IMR-90 (cell line): ENCODE measurements around the gene VAMP5. TPM values are rescaled to one million over a fixed set of nuclear protein-coding genes. Genes with fewer than 3 reads are reported as not detected.
A peak's percentile ranks its signal among the peaks of the same experiment; 100 is the strongest.

Source experiments
- ATAC-seq: fragments of 200-7000 bp; cut with Tn5 transposase; 2 replicates; pipeline ENCODE4 v1.9.1; 2020; ENCODE audit warnings: low read depth, mild to moderate bottlenecking, moderate library complexity
- BruUV-seq: library from RNA; stranded (reverse); fragments of 400-500 nt; replicated peaks from 2 replicates; lab custom pipeline; 2021; lab: Mats Ljungman, UMichigan
- CTCF ChIA-PET: fragments of 300-600 bp; formaldehyde crosslinking; extraction: SDS; loops from one replicate; lab custom pipeline; 2021; ENCODE audit warnings: antibody characterized with exemption; lab: Yijun Ruan, JAX
- POLR2A ChIA-PET: fragments of 300-600 bp; sonication (Branson Sonifier 250); formaldehyde crosslinking; loops from one replicate; lab custom pipeline; 2022; ENCODE audit warnings: antibody characterized with exemption; ENCODE audit not compliant: unreplicated experiment; lab: Charles Lee
- DNase-seq: peaks from one replicate; pipeline ENCODE4 v3.0.0; 2013
- H2AFZ ChIP-seq: replicated peaks from 2 replicates; pipeline ENCODE3; 2013; ENCODE audit warnings: low read length, mild to moderate bottlenecking; ENCODE audit not compliant: poor library complexity
- H2AK5ac ChIP-seq: 2 replicates; pipeline ENCODE4 v1.6.1; 2013; ENCODE audit warnings: low read depth, low read length, inconsistent platforms
- H2AK9ac ChIP-seq: replicated peaks from 2 replicates; pipeline ENCODE3; 2013; ENCODE audit warnings: mild to moderate bottlenecking, low read depth, low read length, moderate library complexity; ENCODE audit not compliant: poor library complexity
- H2BK120ac ChIP-seq: 2 replicates; pipeline ENCODE4 v1.6.1; 2013; ENCODE audit warnings: low read depth, low read length, inconsistent platforms
- H2BK15ac ChIP-seq: 3 replicates; pipeline ENCODE4 v1.6.1; 2013; ENCODE audit warnings: low read depth, low read length, inconsistent platforms
- H2BK20ac ChIP-seq: 2 replicates; pipeline ENCODE4 v1.6.1; 2013; ENCODE audit warnings: low read depth, mild to moderate bottlenecking, inconsistent platforms, low read length, moderate library complexity
- H2BK5ac ChIP-seq: 2 replicates; pipeline ENCODE4 v1.6.1; 2013; ENCODE audit warnings: mild to moderate bottlenecking, low read depth, low read length, inconsistent platforms; ENCODE audit not compliant: poor library complexity, severe bottlenecking
- H3K14ac ChIP-seq: replicated peaks from 2 replicates; pipeline ENCODE4 v1.6.1; 2013; ENCODE audit warnings: low read depth, low read length, inconsistent platforms
- H3K18ac ChIP-seq: 2 replicates; pipeline ENCODE4 v1.6.1; 2013; ENCODE audit warnings: low read depth, low read length, control low read depth
- H3K23ac ChIP-seq: 2 replicates; pipeline ENCODE4 v1.6.1; 2013; ENCODE audit warnings: low read depth, low read length, inconsistent platforms
- H3K27ac ChIP-seq: 2 replicates; pipeline ENCODE4 v1.5.1; 2013; ENCODE audit warnings: mild to moderate bottlenecking, control low read depth, low read length; ENCODE audit not compliant: insufficient read depth
- H3K27me3 ChIP-seq: 2 replicates; pipeline ENCODE4 v1.6.1; 2013; ENCODE audit warnings: low read length; ENCODE audit not compliant: control insufficient read depth, insufficient read depth
- H3K36me3 ChIP-seq: 2 replicates; pipeline ENCODE4 v1.6.1; 2013; ENCODE audit warnings: low read length, mixed read lengths; ENCODE audit not compliant: control insufficient read depth, insufficient read depth
- H3K4ac ChIP-seq: 2 replicates; pipeline ENCODE4 v1.6.1; 2013; ENCODE audit warnings: low read depth, low read length, inconsistent platforms
- H3K4me1 ChIP-seq: 2 replicates; pipeline ENCODE4 v1.6.1; 2013; ENCODE audit warnings: low read length, mixed read lengths; ENCODE audit not compliant: control insufficient read depth, insufficient read depth
- H3K4me2 ChIP-seq: 2 replicates; pipeline ENCODE4 v1.6.1; 2013; ENCODE audit warnings: low read depth, mild to moderate bottlenecking, control low read depth, low read length, moderate library complexity
- H3K4me3 ChIP-seq: 2 replicates; pipeline ENCODE4 v1.5.1; 2013; ENCODE audit warnings: low read depth, mild to moderate bottlenecking, control low read depth, low read length, moderate library complexity; ENCODE audit not compliant: insufficient read depth
- H3K56ac ChIP-seq: 2 replicates; pipeline ENCODE4 v1.6.1; 2013; ENCODE audit warnings: low read length, inconsistent platforms; ENCODE audit not compliant: insufficient read depth; ENCODE audit errors: extremely low read depth
- H3K79me1 ChIP-seq, 2 experiments: 2 replicates each; pipeline ENCODE4 v1.6.1; 2013; ENCODE audit warnings: low read length in 2 of 2, inconsistent platforms in 1 of 2, low read depth in 1 of 2
- H3K9ac ChIP-seq: 2 replicates; pipeline ENCODE4 v1.6.1; 2013; ENCODE audit warnings: low read depth, low read length, control low read depth
- H3K9me1 ChIP-seq: 2 replicates; pipeline ENCODE4 v1.6.1; 2013; ENCODE audit warnings: low read length, inconsistent platforms; ENCODE audit not compliant: insufficient read depth
- H3K9me3 ChIP-seq: 2 replicates; pipeline ENCODE4 v1.6.1; 2013; ENCODE audit warnings: low read length; ENCODE audit not compliant: control insufficient read depth, insufficient read depth
- H4K20me1 ChIP-seq: 2 replicates; pipeline ENCODE4 v1.6.1; 2013; ENCODE audit warnings: low read length, inconsistent platforms; ENCODE audit not compliant: insufficient read depth
- H4K5ac ChIP-seq: 2 replicates; pipeline ENCODE4 v1.6.1; 2013; ENCODE audit warnings: mild to moderate bottlenecking, low read depth, low read length, control low read depth
- H4K8ac ChIP-seq, 2 experiments: 2 replicates each; pipeline ENCODE4 v1.6.1; 2013; ENCODE audit warnings: low read depth in 2 of 2, low read length in 2 of 2, control low read depth in 1 of 2, inconsistent platforms in 1 of 2
- H4K91ac ChIP-seq: 2 replicates; pipeline ENCODE4 v1.6.1; 2013; ENCODE audit warnings: low read depth, low read length, inconsistent platforms; ENCODE audit not compliant: insufficient read depth
- MAFK ChIP-seq: IDR thresholded peaks from 2 replicates; pipeline ENCODE4 v1.6.1; 2012; ENCODE audit warnings: low read depth, low read length, improper control_type of control experiment
- WGBS, 2 experiments: methylation state at CpG; one replicate each; pipeline versions ENCODE4 v1.1.5 to v1.1.7; 2013; ENCODE audit warnings: missing lambda C conversion rate in 2 of 2; ENCODE audit not compliant: insufficient read length in 1 of 2; ENCODE audit errors: extremely low coverage in 2 of 2; 5-methylcytosine and 5-hydroxymethylcytosine counted together
- dilution Hi-C: fragments of 300-500 bp; cut with HindIII; formaldehyde crosslinking; loops from one replicate; pipeline ENCODE4 v1.14.3; 2018; ENCODE audit warnings: low sequenced_read_pairs; ENCODE audit not compliant: unreplicated experiment
- in situ Hi-C: fragments of 300-500 bp; cut with MboI; formaldehyde crosslinking; loops from 3 replicates; pipeline ENCODE4 v1.14.3; 2019; ENCODE audit warnings: low sequenced_read_pairs, inconsistent platforms, mixed read lengths
- intact Hi-C: fragments of 100-400 bp; cut with micrococcal nuclease; formaldehyde crosslinking; loops from 2 replicates; pipeline ENCODE4 v1.10.0; 2022
- polyA plus RNA-seq, 3 experiments: library from polyadenylated mRNA; depleted of rRNA; stranded (reverse); fragments of >200 nt; gene quantifications; 2 replicates each; pipeline ENCODE4 v1.2.3, GENCODE V29; 2012; ENCODE audit warnings: low replicate concordance in 1 of 3
- total RNA-seq: library from RNA; depleted of rRNA; stranded (reverse); fragments of >200 nt; gene quantifications from 2 replicates; pipeline ENCODE4 v1.2.3, GENCODE V29; 2012

VAMP5 gene
- total and polyA plus RNA-seq, 2 of the 4 experiments (the other 2 are of a cell fraction) = 13.8 to 103 TPM

GRCh38 chr2:85547859-85548607 lies 36.2 kb upstream of the VAMP5 start:
- H3K9ac ChIP-seq = no peak overlapping the region
- H2BK15ac ChIP-seq = peak overlapping the region; percentile 39; the same call in 1 of the 3 replicates
- peak overlapping the region; percentile 38; the same call in 1 of the 2 replicates for H4K91ac ChIP-seq
- no peak overlapping the region for H3K4me3 ChIP-seq
- H4K8ac ChIP-seq = peak overlapping the region in 1 of 2 experiments; percentile 55; a peak in 2 of 4 replicates
- H3K18ac ChIP-seq = peak overlapping the region; percentile 22; the same call in 1 of the 2 replicates
- peaks cover 43% of the 10 kb centered on the region for H3K36me3 ChIP-seq
- no peak overlapping the region for H2BK20ac ChIP-seq
- WGBS, 2 experiments = 81% methylated on average over 3 of the region's 6 CpGs; no CpG with 5 or more reads in 1 of the 2 experiments
- H3K4me1 ChIP-seq = peaks cover 20% of the 10 kb centered on the region
- dilution Hi-C loops (no loop called here), intact Hi-C loops (no loop called here), in situ Hi-C loops (no loop called here)
- DNase-seq (peak; percentile 34), ATAC-seq (no peak)
- no peak overlapping the region for H3K4me2 ChIP-seq
- peak overlapping the region; percentile 52; the same call in 1 of the 2 replicates for H3K4ac ChIP-seq
- peak overlapping the region; percentile 89 for H2BK5ac ChIP-seq
- peaks cover 35% of the 10 kb centered on the region for H4K20me1 ChIP-seq
- H4K5ac ChIP-seq = no peak overlapping the region
- no TSS peak for BruUV-seq
- peaks cover 8 to 50% of the 10 kb centered on the region in 2 experiments; a peak in 3 of 4 replicates for H3K79me1 ChIP-seq
- H3K23ac ChIP-seq = 0 out of 2 replicates have a peak overlapping the region, but pooled peaks have one; percentile 68
- no peak overlapping the region for H2AFZ ChIP-seq
- ChIA-PET POLR2A (interaction anchor here (1.0 to 5.1 kb wide), 4 partner anchors 8 to 129 kb away, joined by 4 to 42 read pairs (median 6); partner anchors contain the start of genes MAT2A and SH2D6), CTCF (interaction anchor here (1.3 to 6.8 kb wide), 2 partner anchors 128 to 415 kb away, joined by 5 to 46 read pairs; partner anchors contain the start of genes SH2D6 and TCF7L1)
- peaks cover 9% of the 10 kb centered on the region; the same call in 1 of the 2 replicates for H3K9me1 ChIP-seq
- H3K27ac ChIP-seq = peak overlapping the region; percentile 85; the same call in 1 of the 2 replicates
- H3K14ac ChIP-seq = peak overlapping the region; percentile 31; the same call in 1 of the 2 replicates
- H2AK5ac ChIP-seq = 0 out of 2 replicates have a peak overlapping the region, but pooled peaks have one; percentile 58
- no peaks in the 10 kb centered on the region for H3K27me3 ChIP-seq
- no peaks in the 10 kb centered on the region for H3K9me3 ChIP-seq
- peak overlapping the region; percentile 37; the same call in 1 of the 2 replicates for H2BK120ac ChIP-seq
- no peak for TF ChIP-seq MAFK
- no peak overlapping the region for H3K56ac ChIP-seq
- H2AK9ac ChIP-seq = no peak overlapping the region
